T-helper 1 cell treated with Interleukin-12 subunit alpha and Interleukin-12 subunit beta and Interleukin-4 antibody, amounts not matched to agents 30 ng/mL and 1 ng/mL, for 36 hours (primary cell): Measurements from ENCODE around the gene BGN. TPM values are rescaled to one million over a fixed set of nuclear protein-coding genes. Genes with fewer than 3 reads are reported as not detected.

Experiments
- intact Hi-C: fragments of 100-400 bp; cut with micrococcal nuclease; formaldehyde crosslinking; loops from one replicate; pipeline ENCODE4 v1.15.1; 2024
- total RNA-seq: library from RNA; stranded (reverse); gene quantifications from 2 replicates; pipeline ENCODE4 v1.2.3, GENCODE V29; 2022

The BGN gene
- total RNA-seq, 1 donor from 2014 or later = not detected

- intact Hi-C loops = loop anchor here (1.0 kb wide), 1 partner anchor 46 kb away; no protein-coding TSS in a partner anchor
Observed at GRCh38 chrX:153460826-153461225, 34.0 kb upstream of the BGN start.

GRCh38 chrX:153462291-153462690 lies 32.5 kb upstream of the BGN start:
- intact Hi-C loops = no loop called here

- intact Hi-C loops = no loop called here
Observed at GRCh38 chrX:153463031-153463430, 31.7 kb upstream of the BGN start.

GRCh38 chrX:153463556-153463955 lies 31.2 kb upstream of the BGN start:
- intact Hi-C loops = no loop called here

GRCh38 chrX:153464116-153464515 lies 30.7 kb upstream of the BGN start:
- intact Hi-C loops = no loop called here

GRCh38 chrX:153465691-153466380 lies 28.9 kb upstream of the BGN start:
- intact Hi-C loops = no loop called here

GRCh38 chrX:153468008-153468580 lies 26.7 kb upstream of the BGN start:
- intact Hi-C loops = no loop called here

GRCh38 chrX:153469811-153470410 lies 24.9 kb upstream of the BGN start:
- intact Hi-C loops = loop anchor here (1.0 to 10.0 kb wide), 12 partner anchors 59 to 639 kb away; partner anchors contain the start of genes ABCD1, BCAP31, CCNQ and CETN2

- intact Hi-C loops = loop anchor here (1.0 to 10.0 kb wide), 13 partner anchors 37 to 640 kb away; partner anchors contain the start of genes ABCD1, BCAP31, CCNQ and CETN2
Observed at GRCh38 chrX:153470411-153471363, 24.1 kb upstream of the BGN start, which contains the start of gene HAUS7. TSS of gene HAUS7 (minus strand) at chrX:153470576. CDS start at chrX:153470557, 19 bp downstream.

GRCh38 chrX:153471663-153472280 lies 23.0 kb upstream of the BGN start:
- intact Hi-C loops = loop anchor here (1.0 to 10.0 kb wide), 4 partner anchors 36 to 641 kb away; partner anchors contain the start of genes CETN2 and NSDHL

- intact Hi-C loops = loop anchor here (5.0 to 10.0 kb wide), 2 partner anchors 192 to 474 kb away; no protein-coding TSS in a partner anchor
Observed at GRCh38 chrX:153473126-153473525, 21.7 kb upstream of the BGN start.

GRCh38 chrX:153474266-153474665 lies 20.5 kb upstream of the BGN start:
- intact Hi-C loops = loop anchor here (5.0 to 10.0 kb wide), 2 partner anchors 191 to 473 kb away; no protein-coding TSS in a partner anchor

- intact Hi-C loops = loop anchor here (5.0 to 10.0 kb wide), 2 partner anchors 190 to 473 kb away; no protein-coding TSS in a partner anchor
Observed at GRCh38 chrX:153474718-153475117, 20.1 kb upstream of the BGN start.

- intact Hi-C loops = loop anchor here (10.0 kb wide), 1 partner anchor 190 kb away; no protein-coding TSS in a partner anchor
Observed at GRCh38 chrX:153475271-153475670, 19.5 kb upstream of the BGN start.

- intact Hi-C loops = loop anchor here (10.0 kb wide), 1 partner anchor 189 kb away; no protein-coding TSS in a partner anchor
Observed at GRCh38 chrX:153475751-153476281, 19.0 kb upstream of the BGN start.

GRCh38 chrX:153476666-153477363 lies 18.0 kb upstream of the BGN start:
- intact Hi-C loops = loop anchor here (10.0 kb wide), 1 partner anchor 188 kb away; no protein-coding TSS in a partner anchor

GRCh38 chrX:153477364-153477857 lies 17.4 kb upstream of the BGN start:
- intact Hi-C loops = loop anchor here (10.0 kb wide), 1 partner anchor 187 kb away; no protein-coding TSS in a partner anchor

- intact Hi-C loops = loop anchor here (10.0 kb wide), 1 partner anchor 187 kb away; no protein-coding TSS in a partner anchor
Observed at GRCh38 chrX:153477901-153478300, 16.9 kb upstream of the BGN start.

GRCh38 chrX:153478746-153479145 lies 16.0 kb upstream of the BGN start:
- intact Hi-C loops = loop anchor here (10.0 kb wide), 1 partner anchor 186 kb away; no protein-coding TSS in a partner anchor
